Uterus (tissue), 4 donors: ENCODE measurements around the gene ASAP3. TPM values are rescaled to one million over a fixed set of nuclear protein-coding genes. Genes with fewer than 3 reads are reported as not detected.

Source experiments
- DNase-seq, 2 donors: peaks; one replicate each; pipeline ENCODE4 v3.0.0-alpha.2; 2019 to 2020
- H3K27ac ChIP-seq, 2 donors: fragments of 200-600 bp; sonication (generic); 1 replicate in 1 of 2; 2 replicates in 1 of 2; pipeline ENCODE4 v1.5.1; 2016 to 2018
- H3K27me3 ChIP-seq, 2 donors: fragments of 200-600 bp; sonication (generic); one replicate each; pipeline ENCODE4 v1.5.1; 2018 to 2019; ENCODE audit warnings: control low read depth in 1 of 2
- H3K36me3 ChIP-seq, 2 donors: fragments of 200-600 bp; sonication (generic); one replicate each; pipeline ENCODE4 v1.5.1; 2019; ENCODE audit warnings: control low read depth in 1 of 2
- H3K4me1 ChIP-seq, 2 donors: fragments of 200-600 bp; sonication (generic); one replicate each; pipeline ENCODE4 v1.5.1; 2018 to 2019; ENCODE audit warnings: control low read depth in 1 of 2
- H3K4me3 ChIP-seq, 2 donors: fragments of 200-600 bp; sonication (generic); 1 replicate in 1 of 2; 2 replicates in 1 of 2; pipeline ENCODE4 v1.5.1; 2018 to 2019; ENCODE audit warnings: mild to moderate bottlenecking in 1 of 2
- H3K9me3 ChIP-seq, 2 donors: fragments of 200-600 bp; sonication (generic); one replicate each; pipeline ENCODE4 v1.5.1; 2019; ENCODE audit warnings: control low read depth in 1 of 2
- POLR2A ChIP-seq, 2 donors: fragments of 450-650 bp; IDR thresholded peaks; one replicate each; pipeline ENCODE4 v1.6.1; 2016; ENCODE audit warnings: antibody characterized with exemption in 2 of 2, mild to moderate bottlenecking in 1 of 2, moderate library complexity in 1 of 2
- intact Hi-C: fragments of 100-400 bp; cut with DNase I; formaldehyde crosslinking; loops from one replicate; pipeline ENCODE4 v1.15.1; 2023; ENCODE audit warnings: low total_unique reads
- total RNA-seq, 4 donors: library from RNA; depleted of rRNA in 3 of 4; stranded (reverse); fragments of >200 nt in 3 of 4; gene quantifications; one replicate each; pipeline versions ENCODE4 v1.1.0 to v1.2.4, GENCODE V29; 2014 to 2023
- TF ChIP-seq, protein P1 (sequence below), 4 experiments: fragments of 200-600 bp in 2 of 4; fragments of 450-650 bp in 2 of 4; sonication (generic) in 2 of 4; IDR thresholded peaks; one replicate each; pipeline ENCODE4 v1.5.1; 2016 to 2019; ENCODE audit warnings: antibody characterized with exemption in 4 of 4, mild to moderate bottlenecking in 2 of 4, moderate library complexity in 1 of 4
- donor health status: DM: yes; HTN: yes; CAD: no.

Gene ASAP3
- total RNA-seq, 4 donors from 2014 or later = 48.4 to 87.7 (median 68.2) TPM

DNA sequence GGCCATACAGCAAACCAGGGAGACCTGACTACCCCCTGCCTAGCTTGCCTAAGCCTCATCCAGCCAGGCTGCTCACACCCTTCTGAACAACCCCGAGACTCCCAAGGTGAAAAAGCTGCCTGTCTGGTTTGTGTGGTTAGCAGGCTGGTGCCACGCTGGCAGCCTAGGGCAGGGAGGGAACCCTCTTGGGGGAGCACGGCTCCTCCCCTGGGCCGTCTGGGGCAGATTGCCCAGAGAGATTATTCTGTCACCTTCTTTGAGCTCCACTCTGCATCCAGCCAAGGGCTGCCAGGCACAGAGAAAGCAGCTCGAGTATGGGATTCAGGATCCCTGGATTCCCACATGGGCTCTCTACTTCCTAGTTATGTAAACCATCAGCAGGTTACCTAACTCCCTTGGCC, 32.0 kb downstream of the ASAP3 start:
- Histone ChIP-seq H3K4me3 (no peak overlapping the region), H3K27me3 (no peaks in the 10 kb centered on the region), H3K4me1 (no peaks in the 10 kb centered on the region), H3K36me3 (no peaks in the 10 kb centered on the region), H3K27ac (peak overlapping the region in 1 of 2 donors; percentile 5), H3K9me3 (no peaks in the 10 kb centered on the region)
- TF ChIP-seq, protein P1, sequence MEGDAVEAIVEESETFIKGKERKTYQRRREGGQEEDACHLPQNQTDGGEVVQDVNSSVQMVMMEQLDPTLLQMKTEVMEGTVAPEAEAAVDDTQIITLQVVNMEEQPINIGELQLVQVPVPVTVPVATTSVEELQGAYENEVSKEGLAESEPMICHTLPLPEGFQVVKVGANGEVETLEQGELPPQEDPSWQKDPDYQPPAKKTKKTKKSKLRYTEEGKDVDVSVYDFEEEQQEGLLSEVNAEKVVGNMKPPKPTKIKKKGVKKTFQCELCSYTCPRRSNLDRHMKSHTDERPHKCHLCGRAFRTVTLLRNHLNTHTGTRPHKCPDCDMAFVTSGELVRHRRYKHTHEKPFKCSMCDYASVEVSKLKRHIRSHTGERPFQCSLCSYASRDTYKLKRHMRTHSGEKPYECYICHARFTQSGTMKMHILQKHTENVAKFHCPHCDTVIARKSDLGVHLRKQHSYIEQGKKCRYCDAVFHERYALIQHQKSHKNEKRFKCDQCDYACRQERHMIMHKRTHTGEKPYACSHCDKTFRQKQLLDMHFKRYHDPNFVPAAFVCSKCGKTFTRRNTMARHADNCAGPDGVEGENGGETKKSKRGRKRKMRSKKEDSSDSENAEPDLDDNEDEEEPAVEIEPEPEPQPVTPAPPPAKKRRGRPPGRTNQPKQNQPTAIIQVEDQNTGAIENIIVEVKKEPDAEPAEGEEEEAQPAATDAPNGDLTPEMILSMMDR (IDR thresholded peaks at IDR 0.05) = no peak
- TF ChIP-seq POLR2A (IDR thresholded peaks at IDR 0.05) = peak in 1 of 2 donors; percentile 8
- intact Hi-C loops = no loop called here
- no peak for DNase-seq

DNA sequence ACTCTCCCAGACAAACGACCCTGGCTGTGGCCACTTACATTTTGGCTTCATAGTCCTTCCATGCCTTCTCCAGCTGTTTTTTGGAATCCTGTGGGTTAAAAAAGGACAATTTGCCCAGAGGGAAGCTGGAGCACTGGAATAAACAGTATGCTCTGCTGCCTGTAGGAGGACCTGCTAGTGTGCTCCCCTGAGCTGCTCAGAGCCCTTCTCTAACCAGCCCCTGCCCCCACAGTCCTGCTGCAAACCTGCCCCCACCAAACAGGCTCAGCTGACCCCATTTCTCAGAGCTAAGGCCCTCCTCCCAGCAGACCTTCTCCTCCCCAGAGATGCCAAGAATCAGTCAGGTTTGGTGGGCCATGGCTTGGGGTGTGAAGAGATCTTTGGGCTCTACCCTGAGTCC, 32.5 kb downstream of the ASAP3 start:
- Histone ChIP-seq H3K36me3 (no peaks in the 10 kb centered on the region), H3K9me3 (no peaks in the 10 kb centered on the region), H3K4me1 (no peaks in the 10 kb centered on the region), H3K27ac (peak overlapping the region in 1 of 2 donors; percentile 5), H3K4me3 (no peak overlapping the region), H3K27me3 (no peaks in the 10 kb centered on the region)
- intact Hi-C loops = no loop called here
- DNase-seq = no peak
- TF ChIP-seq POLR2A (IDR thresholded peaks at IDR 0.05) = no peak
- TF ChIP-seq, protein P1 (IDR thresholded peaks at IDR 0.05) = no peak

DNA sequence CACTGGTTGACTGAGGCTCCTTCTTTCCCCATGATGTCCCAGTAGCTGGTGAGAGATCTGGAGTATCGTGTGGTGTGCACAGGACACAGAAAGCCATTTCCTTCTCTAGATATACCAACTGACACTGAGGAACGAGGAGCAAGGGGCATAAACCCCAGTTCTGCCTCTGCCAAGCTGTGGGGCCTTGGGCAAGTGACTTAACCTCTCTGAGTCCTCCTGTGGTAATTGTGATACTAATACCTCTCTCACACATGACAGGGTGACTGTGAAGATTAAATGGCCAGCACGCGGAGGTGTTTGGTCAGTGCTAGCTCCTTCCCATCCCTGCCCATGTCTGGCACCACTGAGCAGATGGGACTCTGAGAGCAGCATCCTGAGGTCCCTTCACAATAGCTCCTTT, 33.1 kb downstream of the ASAP3 start:
- no peak overlapping the region for H3K27ac ChIP-seq
- no peaks in the 10 kb centered on the region for H3K27me3 ChIP-seq
- TF ChIP-seq POLR2A (IDR thresholded peaks at IDR 0.05) = no peak
- TF ChIP-seq, protein P1 (IDR thresholded peaks at IDR 0.05) = no peak
- H3K9me3 ChIP-seq = no peaks in the 10 kb centered on the region
- intact Hi-C loops = no loop called here
- no peaks in the 10 kb centered on the region for H3K4me1 ChIP-seq
- H3K4me3 ChIP-seq = no peak overlapping the region
- no peaks in the 10 kb centered on the region for H3K36me3 ChIP-seq
- DNase-seq = no peak

DNA sequence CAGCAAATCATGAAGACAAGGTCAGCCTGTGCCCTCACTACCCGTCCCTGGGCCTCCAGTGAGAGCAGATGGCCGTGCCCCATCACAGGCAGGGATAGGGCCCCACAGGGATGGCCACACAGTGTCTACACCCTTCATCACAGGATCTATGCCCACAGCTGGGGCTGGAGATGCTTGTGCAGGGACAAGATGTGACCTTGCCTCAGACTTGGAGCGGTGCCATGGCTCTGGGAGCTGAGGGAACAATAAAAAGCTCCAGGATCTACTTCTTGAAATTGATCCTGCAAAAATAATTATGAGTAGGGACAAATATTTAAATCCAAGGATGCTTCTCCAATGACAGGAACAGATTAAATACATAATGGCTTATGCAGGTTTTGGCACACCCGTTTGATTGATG, 34.0 kb downstream of the ASAP3 start:
- H3K27me3 ChIP-seq = no peaks in the 10 kb centered on the region
- no peaks in the 10 kb centered on the region for H3K9me3 ChIP-seq
- no peaks in the 10 kb centered on the region for H3K36me3 ChIP-seq
- no peak for TF ChIP-seq POLR2A (IDR thresholded peaks at IDR 0.05)
- no peak overlapping the region for H3K4me3 ChIP-seq
- no peaks in the 10 kb centered on the region for H3K4me1 ChIP-seq
- no peak for DNase-seq
- H3K27ac ChIP-seq = no peak overlapping the region
- intact Hi-C loops = no loop called here

DNA sequence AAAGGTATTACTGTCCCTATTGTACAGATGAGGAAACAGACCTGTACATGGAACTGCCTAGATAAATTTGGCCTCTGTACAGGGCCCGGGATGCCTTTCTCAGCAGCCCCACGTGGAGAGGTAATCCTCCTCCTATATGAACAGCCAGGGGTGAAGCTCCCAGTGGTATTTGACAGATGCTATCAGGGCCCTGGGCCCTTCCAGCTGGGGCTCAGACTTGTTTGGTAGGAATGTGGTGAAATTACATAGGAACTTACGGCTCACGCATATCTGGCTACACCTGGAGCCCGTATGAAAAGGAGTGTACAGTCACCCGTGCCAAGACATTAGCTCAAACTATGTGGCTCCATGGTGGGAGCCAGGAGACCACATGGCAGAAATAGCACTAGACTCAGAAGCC, 34.7 kb downstream of the ASAP3 start:
- DNase-seq = no peak
- intact Hi-C loops = no loop called here
- TF ChIP-seq POLR2A (IDR thresholded peaks at IDR 0.05) = no peak
- TF ChIP-seq, protein P1 (IDR thresholded peaks at IDR 0.05) = no peak
- no peaks in the 10 kb centered on the region for H3K36me3 ChIP-seq
- no peaks in the 10 kb centered on the region for H3K27me3 ChIP-seq
- H3K27ac ChIP-seq = no peak overlapping the region
- H3K4me1 ChIP-seq = peaks cover 0 to 3% of the 10 kb centered on the region in 2 donors
- no peaks in the 10 kb centered on the region for H3K9me3 ChIP-seq
- no peak overlapping the region for H3K4me3 ChIP-seq

DNA sequence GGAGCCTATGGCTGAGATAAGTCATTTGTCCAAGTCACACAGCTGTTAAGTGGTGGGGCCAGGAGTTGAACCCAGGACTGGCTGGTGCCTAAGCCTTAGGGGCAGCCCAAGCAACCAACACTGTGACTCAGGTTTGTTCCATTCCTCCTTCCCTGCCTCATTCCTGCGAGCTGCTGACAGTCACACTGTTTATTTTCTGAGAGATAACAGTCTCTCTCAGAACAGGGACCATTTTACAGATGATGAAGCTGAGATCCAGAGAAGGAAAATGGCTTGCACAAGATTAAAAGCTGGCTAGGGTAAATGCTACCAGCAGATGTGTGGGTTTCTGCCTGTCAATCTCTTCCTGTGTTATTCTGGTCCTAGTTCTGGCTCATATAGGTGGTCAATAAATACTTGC, 35.1 kb downstream of the ASAP3 start:
- Histone ChIP-seq H3K36me3 (no peaks in the 10 kb centered on the region), H3K4me3 (no peak overlapping the region), H3K4me1 (peaks cover 0 to 3% of the 10 kb centered on the region in 2 donors), H3K9me3 (no peaks in the 10 kb centered on the region), H3K27ac (no peak overlapping the region), H3K27me3 (no peaks in the 10 kb centered on the region)
- no peak for DNase-seq
- no peak for TF ChIP-seq POLR2A (IDR thresholded peaks at IDR 0.05)
- TF ChIP-seq, protein P1 (IDR thresholded peaks at IDR 0.05) = no peak
- intact Hi-C loops = no loop called here
